CD4-positive, alpha-beta T cell treated with Interleukin-6 at 100 ng/mL for 8 hours (primary cell): ENCODE results near the gene DNAAF5.

Experiments used
- DNase-seq: peaks from one replicate; pipeline ENCODE4 v3.0.0-alpha.2; 2020; ENCODE audit warnings: mixed read lengths, low spot score

Gene DNAAF5

GRCh38 chr7:768881-769504, 42.5 kb downstream of the DNAAF5 start:
- no peak for DNase-seq

- DNase-seq: no peak
These were observed 43.8 kb downstream of the DNAAF5 start for GRCh38 chr7:770336-770735.

GRCh38 chr7:770741-771166, 44.3 kb downstream of the DNAAF5 start:
- no peak for DNase-seq

- DNase-seq: no peak
These were observed 44.9 kb downstream of the DNAAF5 start for GRCh38 chr7:771234-772004.

GRCh38 chr7:772005-772294, 45.5 kb downstream of the DNAAF5 start:
- DNase-seq: no peak

- DNase-seq: no peak
These were observed 45.9 kb downstream of the DNAAF5 start for GRCh38 chr7:772392-772791.

- DNase-seq: no peak
These were observed 46.5 kb downstream of the DNAAF5 start for GRCh38 chr7:772861-773621.

GRCh38 chr7:773622-773915, 47.1 kb downstream of the DNAAF5 start:
- DNase-seq: no peak

- DNase-seq: peak; percentile 53
These were observed 47.9 kb downstream of the DNAAF5 start for GRCh38 chr7:774161-775109.

- DNase-seq: no peak
These were observed 49.9 kb downstream of the DNAAF5 start for GRCh38 chr7:776381-776780.

- no peak for DNase-seq
These were observed 50.7 kb downstream of the DNAAF5 start for GRCh38 chr7:776992-777727.

GRCh38 chr7:777728-778078, 51.2 kb downstream of the DNAAF5 start:
- no peak for DNase-seq

GRCh38 chr7:778271-778967, 51.9 kb downstream of the DNAAF5 start:
- DNase-seq: no peak

- no peak for DNase-seq
These were observed 52.5 kb downstream of the DNAAF5 start for GRCh38 chr7:778968-779451.

GRCh38 chr7:779480-779879, 53.0 kb downstream of the DNAAF5 start:
- DNase-seq: no peak

GRCh38 chr7:780081-780480, 53.6 kb downstream of the DNAAF5 start:
- no peak for DNase-seq

- no peak for DNase-seq
These were observed 54.0 kb downstream of the DNAAF5 start for GRCh38 chr7:780516-780915.

GRCh38 chr7:781186-781849, 54.8 kb downstream of the DNAAF5 start:
- DNase-seq: no peak

GRCh38 chr7:781936-782529, 55.5 kb downstream of the DNAAF5 start:
- DNase-seq: no peak
